ENCODE results near the gene CC2D1A.

Gene CC2D1A

DNA sequence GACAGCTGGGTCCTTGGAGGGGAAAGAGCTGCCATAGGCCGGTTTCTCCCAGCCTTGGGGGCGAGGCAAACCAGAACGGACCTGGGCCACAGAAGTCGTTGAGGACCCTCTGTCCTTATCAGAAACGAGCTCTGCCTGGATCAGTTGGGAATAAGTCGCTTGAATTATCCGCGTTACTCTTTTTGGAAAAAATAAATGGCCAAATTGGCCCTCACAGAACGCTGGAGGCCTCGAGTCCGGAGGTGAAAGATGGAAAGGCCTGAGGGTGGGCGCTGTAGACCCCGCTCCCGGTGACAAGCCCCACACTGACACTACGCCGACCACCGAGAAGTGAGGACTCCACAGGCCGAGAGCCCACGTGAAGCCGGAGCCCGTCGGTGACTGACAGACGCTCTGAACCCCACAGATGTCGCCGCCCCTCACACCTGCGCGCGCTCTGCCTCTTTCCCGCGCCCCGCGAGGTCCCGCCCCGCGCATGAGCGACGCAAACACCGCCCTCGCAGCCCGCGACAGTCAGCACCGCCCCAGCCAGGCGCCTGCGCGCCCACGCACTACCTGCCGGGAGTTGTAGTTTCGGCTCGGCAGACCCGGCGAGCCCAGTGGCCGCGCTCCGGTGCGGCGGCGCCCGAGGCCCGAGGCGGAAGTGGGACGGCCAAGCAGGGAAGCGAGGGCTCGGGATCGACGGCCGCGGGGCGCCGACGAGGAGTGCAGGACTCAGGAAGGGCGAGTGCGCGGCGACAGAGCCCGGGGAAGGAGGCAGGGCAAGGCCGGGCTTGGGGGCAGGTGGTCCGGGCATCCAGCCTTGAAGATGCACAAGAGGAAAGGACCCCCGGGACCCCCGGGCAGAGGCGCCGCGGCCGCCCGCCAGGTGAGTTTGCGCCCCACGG, at the start of gene CC2D1A, which contains the start of gene BRME1:
Gene CC2D1A, plus strand, starts transcription at position 568 of the 887 bp plus-strand sequence. Its CDS starts 241 bp downstream, at position 809.
Gene BRME1, minus strand, starts transcription at position 484 of the 887 bp plus-strand sequence. CDS start 1,225 bp downstream, outside the sequence.
- peak; percentile 98 for DNase-seq

- DNase-seq, result no peak
Observed at GRCh38 chr19:13856497-13856896, 49.5 kb upstream of the CC2D1A start.

GRCh38 chr19:13859361-13859880, 46.6 kb upstream of the CC2D1A start:
- no peak for DNase-seq

- DNase-seq, result no peak
Observed at GRCh38 chr19:13860679-13861391, 45.2 kb upstream of the CC2D1A start.

- DNase-seq, result no peak
Observed at GRCh38 chr19:13861392-13861713, 44.6 kb upstream of the CC2D1A start.

DNA sequence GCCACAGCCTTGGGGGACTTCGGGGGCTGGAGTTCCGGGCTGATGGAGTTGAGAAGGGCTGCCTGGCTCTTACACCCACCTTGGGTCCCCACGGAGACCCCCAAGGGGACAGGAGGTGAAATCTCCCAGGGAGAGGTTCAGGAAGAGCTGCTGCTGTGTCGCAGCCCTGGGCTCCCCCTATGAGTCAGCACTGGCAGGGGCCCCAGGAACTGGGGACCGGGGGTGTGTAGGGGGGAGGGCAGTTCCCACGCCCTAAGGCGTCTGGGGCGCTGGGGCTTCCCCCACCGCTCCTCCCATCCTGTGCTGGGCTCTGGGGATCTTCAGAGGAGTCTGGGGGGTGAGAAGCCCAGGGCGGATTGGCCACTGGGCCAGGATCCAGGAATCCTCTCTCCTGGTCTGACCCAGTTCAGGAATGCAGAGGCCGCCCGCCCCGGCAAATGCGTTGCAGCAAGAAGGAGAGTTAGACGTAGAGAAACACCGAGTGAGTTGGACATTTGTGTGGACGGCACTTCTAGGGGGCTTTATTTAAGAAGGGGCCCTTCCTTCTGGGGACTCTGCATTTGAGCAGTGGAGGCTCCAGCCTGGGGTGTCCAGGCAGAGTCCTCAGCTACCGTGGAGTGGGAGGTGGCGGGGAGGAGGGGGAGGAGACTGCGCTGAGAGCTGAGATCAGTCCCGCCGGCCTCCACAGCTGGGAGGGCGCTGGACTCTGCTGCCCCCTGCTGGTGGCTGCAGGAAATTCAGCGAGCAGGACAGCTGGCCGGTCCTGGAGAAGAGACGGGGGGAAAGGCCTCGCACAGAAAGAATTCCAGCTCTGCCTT, 44.1 kb upstream of the CC2D1A start:
- peak; percentile 92 for DNase-seq

DNA sequence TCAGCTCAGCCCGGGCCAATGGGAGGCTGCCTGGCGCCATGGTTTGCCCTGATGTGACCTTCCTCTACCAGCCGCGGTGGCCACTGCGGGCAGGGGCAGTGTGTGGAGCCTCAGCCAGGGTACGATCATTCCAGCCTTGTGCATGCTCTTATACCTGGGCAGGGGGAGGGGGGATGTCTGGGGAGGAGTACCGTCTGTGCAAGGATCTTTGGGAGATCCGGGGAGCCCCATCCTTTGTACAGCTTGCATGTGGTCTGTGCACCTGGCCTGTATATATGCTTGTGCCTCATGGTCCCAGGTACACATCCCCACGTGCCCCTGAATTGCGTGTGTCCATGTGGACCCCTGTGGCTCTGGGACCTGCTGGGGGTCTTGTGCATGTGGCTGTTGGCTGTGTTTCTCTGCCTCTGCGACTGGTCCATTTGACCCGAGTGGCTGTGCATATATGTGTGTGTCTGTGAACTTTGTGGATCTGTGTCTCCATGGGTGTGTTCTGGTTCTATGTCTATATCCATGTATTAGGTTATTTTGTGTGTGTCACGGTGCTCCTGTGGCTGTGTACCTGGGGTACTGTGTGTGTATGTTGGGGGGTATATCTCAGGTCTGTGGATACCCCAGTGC, 41.8 kb upstream of the CC2D1A start:
- DNase-seq, result no peak

GRCh38 chr19:13864667-13865570, 41.1 kb upstream of the CC2D1A start:
- no peak for DNase-seq

DNA sequence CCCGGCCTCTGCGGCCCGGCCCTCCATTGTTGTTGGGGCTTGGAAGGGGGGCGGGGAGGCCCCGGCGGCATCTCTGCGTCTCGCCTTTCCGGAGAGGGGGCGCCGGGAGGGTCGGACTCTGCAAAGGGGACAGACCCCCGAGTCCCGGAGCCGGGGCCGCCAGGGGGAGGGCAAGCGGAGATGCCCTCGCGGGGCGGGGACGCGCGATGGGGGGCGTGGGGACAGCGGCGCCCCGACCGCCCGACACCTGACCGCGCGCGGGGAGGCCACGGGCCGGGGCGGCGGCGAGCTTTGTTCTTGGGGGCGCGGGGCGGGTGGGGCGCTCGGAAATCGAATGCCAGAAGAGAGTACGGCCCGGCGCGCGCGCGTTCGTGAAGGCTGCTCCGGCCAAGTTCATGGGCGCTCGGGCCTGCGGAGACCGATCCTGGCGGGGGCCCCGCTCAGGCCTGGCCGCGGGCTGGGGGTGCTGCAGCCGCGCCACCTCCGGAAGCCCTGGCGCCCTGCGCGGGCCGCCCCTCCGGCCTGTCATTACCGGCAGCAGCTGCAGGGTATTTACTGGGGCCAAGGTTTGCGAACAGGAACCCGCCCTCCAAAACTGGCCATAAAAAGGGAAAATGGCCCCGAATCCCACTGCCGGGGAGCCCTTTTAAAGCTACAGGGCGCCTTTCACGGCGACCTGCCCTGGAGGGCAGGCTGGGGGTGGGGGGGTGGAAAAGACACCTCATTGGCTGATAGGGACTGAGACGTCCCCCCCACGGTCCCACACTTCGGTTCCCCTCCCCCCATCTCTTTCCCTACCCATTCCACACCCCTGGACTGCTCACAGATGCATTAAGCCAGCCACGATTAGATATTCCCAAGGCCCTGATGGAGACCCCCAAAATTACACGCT, 40.2 kb upstream of the CC2D1A start:
- no peak for DNase-seq

GRCh38 chr19:13866463-13867046, 39.4 kb upstream of the CC2D1A start:
- DNase-seq, result no peak

DNA sequence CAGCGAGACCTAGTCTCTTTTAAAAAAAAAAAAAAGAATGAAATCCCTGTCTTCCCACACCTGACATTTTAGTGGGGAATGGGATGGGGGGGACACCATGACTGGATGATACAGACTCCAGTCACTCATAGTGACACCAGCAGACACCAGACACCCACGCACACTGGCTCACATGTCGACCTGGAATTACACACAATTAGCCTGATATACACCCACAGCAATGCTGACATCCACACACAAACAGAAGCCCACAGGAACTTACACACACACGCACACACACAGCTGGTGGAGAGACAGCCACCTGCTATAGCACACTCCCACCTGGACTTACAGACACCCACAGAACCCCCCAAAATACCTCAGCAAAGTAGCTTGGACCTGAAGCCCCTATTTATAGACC, 37.3 kb upstream of the CC2D1A start:
- no peak for DNase-seq

DNA sequence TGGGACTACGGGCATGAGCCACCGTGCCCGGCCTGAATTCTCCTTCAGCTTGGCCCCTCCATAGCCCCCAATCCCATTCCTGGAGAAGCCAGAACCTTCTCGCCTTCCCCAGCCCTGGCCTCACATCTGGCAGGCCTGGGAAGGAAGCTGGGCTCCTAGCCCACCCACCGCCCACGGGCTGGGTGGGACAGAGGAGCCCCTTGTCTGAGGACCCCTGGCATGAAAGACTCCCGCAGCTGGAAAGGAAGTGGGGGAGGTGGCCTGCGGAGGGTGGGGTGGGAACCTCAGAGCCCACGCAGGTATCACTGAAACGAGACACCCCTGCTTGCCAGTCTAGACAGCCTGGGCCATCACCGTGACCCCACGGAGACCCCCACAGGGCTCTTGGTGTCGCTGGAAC, 36.7 kb upstream of the CC2D1A start:
- no peak for DNase-seq

DNA sequence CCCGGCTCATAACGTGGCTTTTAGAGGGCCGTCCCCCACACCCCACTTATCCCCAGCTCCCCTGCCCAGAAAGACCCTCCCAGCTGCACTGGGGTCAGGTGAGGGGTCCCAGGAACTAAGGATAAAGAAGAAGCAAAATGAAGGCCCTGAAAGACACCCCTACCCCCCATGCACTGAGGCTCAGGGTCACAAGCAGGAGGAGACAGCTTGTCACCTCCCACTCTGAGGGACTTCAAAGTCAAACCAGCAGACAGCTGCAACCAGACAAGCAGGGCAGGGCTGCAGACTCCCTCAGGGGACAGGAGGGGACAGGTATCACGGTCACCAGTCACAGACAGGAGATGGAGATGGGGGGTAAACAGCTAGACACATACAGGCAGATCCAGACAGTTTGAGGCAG, 35.1 kb upstream of the CC2D1A start:
- no peak for DNase-seq

- no peak for DNase-seq
Observed at GRCh38 chr19:13872339-13872694, 33.7 kb upstream of the CC2D1A start.

- peak; percentile 50 for DNase-seq
Observed at GRCh38 chr19:13872695-13873389, 33.2 kb upstream of the CC2D1A start.

DNA sequence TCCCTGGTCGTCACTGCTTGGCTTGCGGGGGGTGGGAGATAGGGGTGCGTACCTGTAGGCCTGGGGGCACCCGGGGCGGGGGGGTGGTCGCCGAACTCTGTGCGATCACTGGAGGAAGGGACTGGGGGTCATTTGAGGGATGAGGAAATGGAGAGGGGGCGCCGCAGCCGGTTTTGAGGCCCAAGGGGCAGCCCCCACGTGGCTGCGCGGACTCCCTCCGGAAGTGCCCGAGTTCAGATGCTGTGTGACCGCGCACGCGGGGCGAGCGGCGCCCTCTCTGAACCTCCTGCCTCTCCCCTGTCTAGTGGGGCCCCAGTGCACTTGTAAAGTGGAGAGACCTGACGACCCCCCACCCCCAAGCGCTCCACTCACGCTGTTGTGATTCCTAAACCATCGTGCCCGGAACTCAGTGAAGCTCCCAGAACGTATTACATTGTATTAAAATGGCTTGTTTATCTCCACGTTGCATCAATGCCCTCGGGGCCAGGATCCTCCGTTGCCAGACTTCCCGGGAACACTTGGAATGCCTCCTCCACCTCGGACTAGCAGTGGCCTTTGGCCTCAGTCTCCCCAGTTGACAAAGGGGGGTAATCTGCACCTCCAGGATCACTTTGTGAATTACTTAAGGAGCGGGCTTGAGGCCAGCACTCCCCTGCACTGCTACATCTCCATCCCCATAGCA, 32.0 kb upstream of the CC2D1A start:
- no peak for DNase-seq

DNA sequence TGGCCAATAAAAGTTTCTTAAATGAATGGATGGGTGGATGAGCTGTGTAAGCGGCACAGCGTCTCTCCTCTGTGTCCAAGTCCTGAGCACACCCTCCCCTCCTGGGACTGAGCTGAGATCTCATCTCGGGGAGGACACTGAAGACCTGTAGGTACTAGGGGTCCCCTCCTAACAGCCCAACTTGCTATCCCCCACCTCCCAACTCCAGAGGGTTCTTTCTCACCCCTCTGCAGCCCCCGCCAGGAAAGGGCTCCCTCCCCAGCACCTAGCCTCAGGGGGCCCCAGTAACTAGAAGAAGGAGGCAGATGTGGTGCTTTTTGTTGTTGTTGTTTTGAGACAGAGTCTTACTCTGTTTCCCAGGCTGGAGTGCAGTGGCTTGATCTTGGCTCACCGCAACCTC, 30.2 kb upstream of the CC2D1A start:
- DNase-seq, result no peak

DNA sequence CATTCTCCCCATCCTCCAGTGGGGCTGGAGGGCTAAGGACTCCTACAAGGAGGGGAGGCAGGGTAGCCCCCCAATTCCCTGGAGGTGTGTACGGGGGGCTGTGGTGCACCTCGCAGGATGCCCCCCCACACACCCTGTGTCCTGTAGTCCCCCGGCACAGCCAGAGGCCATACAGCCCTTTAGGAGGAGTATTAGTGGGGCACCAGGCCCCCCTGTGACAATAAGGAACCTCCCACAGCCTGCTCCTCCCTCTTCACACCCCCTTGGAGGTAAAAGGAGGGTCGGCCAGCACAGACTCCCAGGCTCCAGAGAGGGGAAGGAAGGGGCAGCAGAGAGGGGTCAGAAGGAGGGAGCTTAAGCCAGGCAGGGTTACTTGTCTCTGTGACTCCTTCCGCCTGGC, 29.2 kb upstream of the CC2D1A start, which contains the start of gene NANOS3:
Gene NANOS3, plus strand, starts transcription at position 301 of the 400 bp plus-strand sequence. CDS start 115 bp downstream, outside the sequence.
- DNase-seq, result no peak

DNA sequence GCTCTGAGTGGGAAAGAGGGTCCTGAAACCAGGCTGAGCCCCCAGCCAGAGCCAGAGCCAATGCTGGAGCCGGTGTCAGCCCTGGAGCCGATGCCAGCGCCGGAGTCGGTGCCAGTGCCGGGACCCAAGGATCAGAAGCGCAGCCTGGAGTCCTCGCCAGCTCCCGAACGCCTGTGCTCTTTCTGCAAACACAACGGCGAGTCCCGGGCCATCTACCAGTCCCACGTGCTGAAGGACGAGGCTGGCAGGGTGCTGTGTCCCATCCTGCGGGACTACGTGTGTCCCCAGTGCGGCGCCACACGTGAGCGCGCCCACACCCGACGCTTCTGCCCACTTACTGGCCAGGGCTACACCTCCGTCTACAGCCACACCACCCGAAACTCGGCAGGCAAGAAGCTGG, 28.7 kb upstream of the CC2D1A start:
- no peak for DNase-seq
